ENCODE results near the gene GYG1. TPM values are rescaled to one million over a fixed set of nuclear protein-coding genes. Genes with fewer than 3 reads are reported as not detected.

GYG1 gene
- total RNA-seq, 1 donor from 2014 or later, result 27.4 TPM

DNA sequence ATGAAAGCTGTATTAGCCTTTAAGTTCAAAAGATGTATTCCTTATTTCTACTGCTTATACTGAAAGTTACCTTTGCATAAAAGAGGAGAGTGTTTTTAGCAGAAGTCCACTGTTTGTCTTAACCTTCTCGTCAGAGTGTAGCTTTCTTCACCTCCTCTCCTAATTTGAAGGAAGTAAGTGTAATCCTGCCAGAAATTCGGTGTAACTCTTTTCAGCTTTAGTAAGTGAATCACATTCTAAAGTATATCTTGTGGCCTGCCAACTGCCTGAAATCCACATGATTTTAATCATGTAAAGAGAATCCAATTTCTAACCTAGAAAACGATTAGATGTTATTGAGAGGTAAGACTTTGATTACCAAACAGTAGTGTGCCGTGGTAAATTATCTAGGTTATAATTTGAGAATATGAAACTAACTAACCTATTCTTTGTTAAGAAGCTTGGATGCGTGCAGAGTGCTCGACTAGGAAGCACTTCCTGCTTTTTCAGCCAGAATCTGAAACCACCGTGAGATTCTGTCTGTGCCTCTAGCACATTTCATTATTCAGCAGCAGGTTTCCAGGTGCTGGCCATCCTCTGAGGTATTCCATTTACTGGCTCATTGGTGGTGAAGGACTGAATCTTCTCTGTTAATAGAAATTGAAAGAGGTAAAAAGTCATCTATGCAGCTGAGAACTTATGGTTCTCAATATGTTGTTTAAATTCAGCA lies 7.5 kb downstream of the GYG1 start:
- DNase-seq, result peak; percentile 71
- Mint-ChIP-seq H3K9me3 (no peaks in the 10 kb centered on the region), H3K27ac (peak overlapping the region; percentile 58), H3K36me3 (ENCODE audit: low read depth) (peaks cover 47% of the 10 kb centered on the region), H3K4me3 (peak overlapping the region; percentile 49), H3K27me3 (no peaks in the 10 kb centered on the region), H3K4me1 (peaks cover 23% of the 10 kb centered on the region)
- intact Hi-C loops (cut with micrococcal nuclease), result no loop called here

- no peaks in the 10 kb centered on the region for H3K27me3 Mint-ChIP-seq
- intact Hi-C loops (cut with micrococcal nuclease), result no loop called here
Observed at GRCh38 chr3:148999806-149000205, 8.5 kb downstream of the GYG1 start.

DNA sequence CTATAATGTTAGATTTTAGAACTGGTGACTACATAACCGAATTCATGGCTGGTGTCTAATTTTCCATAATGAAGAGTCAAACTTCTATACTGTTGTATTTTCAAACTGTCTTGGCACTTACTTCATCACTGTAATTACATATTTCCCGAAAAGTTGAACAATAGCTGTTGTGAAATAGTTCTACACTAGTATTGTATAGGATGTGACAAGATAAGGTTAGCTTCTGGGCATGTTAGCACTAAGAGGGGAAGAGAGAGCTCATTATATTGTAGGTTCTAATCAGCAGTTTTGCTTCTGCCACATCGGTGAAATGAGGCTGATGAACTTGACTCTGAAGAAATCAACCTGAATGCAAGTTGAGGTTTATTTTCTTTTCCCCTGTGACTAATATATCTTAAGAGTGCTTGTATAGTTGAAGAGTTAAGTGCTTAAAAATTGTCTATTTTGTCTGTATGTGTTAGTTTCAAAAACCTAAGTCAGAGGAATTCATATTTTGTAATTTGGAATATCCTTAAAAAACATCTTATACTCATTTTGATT lies 8.9 kb downstream of the GYG1 start:
- peaks cover 41% of the 10 kb centered on the region for H3K36me3 Mint-ChIP-seq (ENCODE audit: low read depth)
- no peaks in the 10 kb centered on the region for H3K9me3 Mint-ChIP-seq
- no peak for DNase-seq
- peak overlapping the region; percentile 21 for H3K27ac Mint-ChIP-seq
- peaks cover 27% of the 10 kb centered on the region for H3K4me1 Mint-ChIP-seq
- intact Hi-C loops (cut with micrococcal nuclease), result no loop called here
- H3K27me3 Mint-ChIP-seq, result no peaks in the 10 kb centered on the region
- no peak overlapping the region for H3K4me3 Mint-ChIP-seq

More at GRCh38 chr3:148999806-149000205, 8.5 kb downstream of the GYG1 start:
- H3K4me3 Mint-ChIP-seq, result no peak overlapping the region
- peaks cover 27% of the 10 kb centered on the region for H3K4me1 Mint-ChIP-seq
- peaks cover 45% of the 10 kb centered on the region for H3K36me3 Mint-ChIP-seq (ENCODE audit: low read depth)
- no peak for DNase-seq
- no peaks in the 10 kb centered on the region for H3K9me3 Mint-ChIP-seq
- peak overlapping the region; percentile 21 for H3K27ac Mint-ChIP-seq

- H3K4me3 Mint-ChIP-seq, result no peak overlapping the region
- intact Hi-C loops (cut with micrococcal nuclease), result no loop called here
- no peak overlapping the region for H3K27ac Mint-ChIP-seq
- no peak for DNase-seq
- peaks cover 31% of the 10 kb centered on the region for H3K36me3 Mint-ChIP-seq (ENCODE audit: low read depth)
- H3K4me1 Mint-ChIP-seq, result peaks cover 27% of the 10 kb centered on the region
- no peaks in the 10 kb centered on the region for H3K9me3 Mint-ChIP-seq
- no peaks in the 10 kb centered on the region for H3K27me3 Mint-ChIP-seq
Observed at GRCh38 chr3:149001727-149002126, 10.4 kb downstream of the GYG1 start.

GRCh38 chr3:149003653-149004305 lies 12.4 kb downstream of the GYG1 start:
- Mint-ChIP-seq H3K4me3 (no peak overlapping the region), H3K27me3 (no peaks in the 10 kb centered on the region), H3K4me1 (peaks cover 25% of the 10 kb centered on the region), H3K27ac (no peak overlapping the region), H3K9me3 (no peaks in the 10 kb centered on the region), H3K36me3 (ENCODE audit: low read depth) (peaks cover 37% of the 10 kb centered on the region)
- intact Hi-C loops (cut with micrococcal nuclease), result no loop called here
- no peak for DNase-seq

DNA sequence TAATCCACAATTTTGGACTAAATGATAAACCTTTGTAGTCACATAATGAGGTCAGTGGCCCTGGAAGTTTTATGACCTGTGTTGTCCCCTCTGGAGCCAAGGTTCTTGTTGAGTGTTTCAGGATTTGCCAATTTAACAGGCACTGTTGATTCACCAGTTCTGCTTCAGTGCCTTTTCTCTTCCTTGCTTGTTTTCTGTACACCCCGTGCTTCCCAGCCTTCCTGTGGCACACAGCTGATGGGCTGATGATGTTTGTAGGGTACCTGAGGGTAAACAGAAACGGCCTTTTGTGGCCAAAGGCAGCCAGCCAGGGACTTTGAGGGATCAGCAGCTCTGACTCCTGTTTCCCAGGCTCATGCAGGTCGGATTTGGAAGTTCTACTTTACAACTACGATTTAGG lies 13.3 kb downstream of the GYG1 start:
- Mint-ChIP-seq H3K4me1 (peaks cover 24% of the 10 kb centered on the region), H3K27ac (no peak overlapping the region), H3K36me3 (ENCODE audit: low read depth) (peaks cover 38% of the 10 kb centered on the region), H3K27me3 (no peaks in the 10 kb centered on the region), H3K4me3 (no peak overlapping the region), H3K9me3 (no peaks in the 10 kb centered on the region)
- no peak for DNase-seq
- intact Hi-C loops (cut with micrococcal nuclease), result loop anchor here (5.0 kb wide), 1 partner anchor 38 kb away; no protein-coding TSS in a partner anchor

DNA sequence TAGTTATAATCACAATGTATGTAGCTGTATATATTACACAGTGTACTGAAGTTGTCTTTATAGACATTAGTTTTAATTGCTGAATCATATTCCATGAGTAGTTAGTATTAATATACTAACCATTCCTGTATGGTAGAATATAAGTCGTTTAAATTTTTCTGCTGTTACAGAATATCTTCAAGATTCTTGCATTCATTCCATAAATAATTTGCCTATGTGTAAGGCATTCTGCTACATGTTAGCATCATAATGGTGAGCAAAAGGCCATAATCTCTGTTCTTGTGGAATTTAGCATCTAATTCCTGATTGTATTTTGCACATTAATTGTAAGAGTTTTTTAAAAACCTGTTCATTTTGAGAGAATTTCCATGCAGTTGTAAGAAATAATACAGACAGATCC lies 14.1 kb downstream of the GYG1 start:
- peaks cover 21% of the 10 kb centered on the region for H3K4me1 Mint-ChIP-seq
- H3K27ac Mint-ChIP-seq, result no peak overlapping the region
- H3K36me3 Mint-ChIP-seq (ENCODE audit: low read depth), result peaks cover 36% of the 10 kb centered on the region
- intact Hi-C loops (cut with micrococcal nuclease), result loop anchor here (5.0 kb wide), 1 partner anchor 37 kb away; no protein-coding TSS in a partner anchor
- peaks cover 3% of the 10 kb centered on the region for H3K9me3 Mint-ChIP-seq
- no peak overlapping the region for H3K4me3 Mint-ChIP-seq
- no peak for DNase-seq
- no peaks in the 10 kb centered on the region for H3K27me3 Mint-ChIP-seq

- H3K4me1 Mint-ChIP-seq, result peaks cover 29% of the 10 kb centered on the region
- peaks cover 3% of the 10 kb centered on the region for H3K9me3 Mint-ChIP-seq
- no peak overlapping the region for H3K27ac Mint-ChIP-seq
- no peaks in the 10 kb centered on the region for H3K27me3 Mint-ChIP-seq
- no peak overlapping the region for H3K4me3 Mint-ChIP-seq
- intact Hi-C loops (cut with micrococcal nuclease), result loop anchor here (2.0 to 5.0 kb wide), 2 partner anchors 15 to 35 kb away; no protein-coding TSS in a partner anchor
- DNase-seq, result no peak
- peaks cover 48% of the 10 kb centered on the region for H3K36me3 Mint-ChIP-seq (ENCODE audit: low read depth)
Observed at GRCh38 chr3:149007567-149008257, 16.4 kb downstream of the GYG1 start.

DNA sequence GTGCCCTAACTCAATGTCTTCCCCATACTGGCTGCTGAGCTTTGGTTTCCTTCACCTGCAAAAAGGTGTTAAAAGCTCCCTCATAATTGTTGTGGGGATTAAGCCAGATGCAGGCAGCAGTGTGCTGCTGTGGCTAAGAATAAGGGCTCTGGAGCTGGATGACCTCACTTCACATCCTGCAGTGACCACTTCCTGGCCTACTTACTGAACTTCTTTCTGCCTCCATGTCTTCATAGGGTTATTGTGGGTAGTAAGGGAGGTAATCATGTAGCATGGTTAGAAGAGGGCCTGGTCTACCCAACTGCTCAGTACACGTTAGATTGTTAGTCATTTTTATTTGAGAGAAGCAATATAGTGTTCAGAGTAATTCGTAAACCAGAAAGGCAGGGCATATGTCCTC lies 18.4 kb downstream of the GYG1 start:
- Mint-ChIP-seq H3K9me3 (peaks cover 3% of the 10 kb centered on the region), H3K4me1 (peaks cover 22% of the 10 kb centered on the region), H3K36me3 (ENCODE audit: low read depth) (peaks cover 57% of the 10 kb centered on the region), H3K27ac (peak overlapping the region; percentile 64), H3K4me3 (peak overlapping the region; percentile 31), H3K27me3 (no peaks in the 10 kb centered on the region)
- peak; percentile 84 for DNase-seq
- intact Hi-C loops (cut with micrococcal nuclease), result loop anchor here (2.0 to 5.0 kb wide), 2 partner anchors 17 to 33 kb away; no protein-coding TSS in a partner anchor

DNA sequence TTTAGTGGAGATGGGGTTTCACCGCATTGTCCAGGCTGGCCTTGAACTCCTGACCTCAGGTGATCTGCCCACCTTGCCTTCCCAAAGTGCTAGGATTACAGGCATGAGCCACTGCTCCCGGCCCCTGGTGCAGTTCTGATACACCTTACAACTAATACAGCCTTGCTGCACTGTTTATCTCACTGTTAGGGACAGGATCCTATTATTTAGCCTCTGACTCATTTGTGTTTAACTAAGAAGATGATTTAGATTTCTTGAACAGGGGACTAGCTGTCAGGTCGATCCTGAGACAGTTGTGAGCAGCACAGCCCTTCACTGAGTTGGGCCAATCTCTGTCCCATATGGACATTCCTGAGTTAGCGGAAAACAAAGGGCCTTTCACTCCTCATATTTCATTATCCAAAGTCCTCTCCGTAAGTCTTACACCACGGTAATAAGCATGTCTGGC lies 19.2 kb downstream of the GYG1 start:
- H3K36me3 Mint-ChIP-seq (ENCODE audit: low read depth), result peaks cover 63% of the 10 kb centered on the region
- no peaks in the 10 kb centered on the region for H3K27me3 Mint-ChIP-seq
- H3K4me1 Mint-ChIP-seq, result peaks cover 25% of the 10 kb centered on the region
- peak; percentile 29 for DNase-seq
- no peak overlapping the region for H3K4me3 Mint-ChIP-seq
- H3K9me3 Mint-ChIP-seq, result peaks cover 3% of the 10 kb centered on the region
- no peak overlapping the region for H3K27ac Mint-ChIP-seq
- intact Hi-C loops (cut with micrococcal nuclease), result no loop called here

GRCh38 chr3:149010966-149011365 lies 19.6 kb downstream of the GYG1 start:
- Mint-ChIP-seq H3K4me1 (peaks cover 27% of the 10 kb centered on the region), H3K27me3 (no peaks in the 10 kb centered on the region), H3K9me3 (peaks cover 3% of the 10 kb centered on the region), H3K4me3 (no peak overlapping the region), H3K36me3 (ENCODE audit: low read depth) (peaks cover 62% of the 10 kb centered on the region), H3K27ac (no peak overlapping the region)
- peak; percentile 33 for DNase-seq
- intact Hi-C loops (cut with micrococcal nuclease), result no loop called here

DNA sequence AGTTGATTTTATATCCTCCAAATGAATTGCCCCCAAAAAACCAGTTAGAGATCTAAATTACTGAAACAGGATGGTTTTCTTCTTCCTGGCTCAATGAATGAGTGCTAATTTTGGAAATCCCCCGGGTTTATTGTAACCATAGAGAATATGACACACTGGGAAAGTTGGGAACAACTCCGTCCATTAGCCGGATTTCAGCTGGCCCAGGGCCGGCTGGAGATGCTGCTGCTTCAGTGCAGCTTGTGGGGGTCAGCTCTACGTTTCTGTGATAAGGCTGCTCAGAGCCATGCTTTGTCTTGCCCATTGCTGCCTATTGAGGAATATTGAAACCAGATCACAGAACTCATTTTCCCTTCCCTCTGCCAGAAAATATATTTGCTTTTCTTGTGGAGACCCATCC lies 20.3 kb downstream of the GYG1 start:
- peak; percentile 17 for DNase-seq
- H3K36me3 Mint-ChIP-seq (ENCODE audit: low read depth), result peaks cover 65% of the 10 kb centered on the region
- no peak overlapping the region for H3K27ac Mint-ChIP-seq
- intact Hi-C loops (cut with micrococcal nuclease), result no loop called here
- peaks cover 29% of the 10 kb centered on the region for H3K4me1 Mint-ChIP-seq
- H3K4me3 Mint-ChIP-seq, result no peak overlapping the region
- H3K9me3 Mint-ChIP-seq, result peaks cover 3% of the 10 kb centered on the region
- H3K27me3 Mint-ChIP-seq, result no peaks in the 10 kb centered on the region

- Mint-ChIP-seq H3K9me3 (peaks cover 3% of the 10 kb centered on the region), H3K36me3 (ENCODE audit: low read depth) (peaks cover 57% of the 10 kb centered on the region), H3K4me3 (no peak overlapping the region), H3K27ac (no peak overlapping the region), H3K4me1 (peaks cover 25% of the 10 kb centered on the region), H3K27me3 (no peaks in the 10 kb centered on the region)
- DNase-seq, result no peak
- intact Hi-C loops (cut with micrococcal nuclease), result no loop called here
Observed at GRCh38 chr3:149013726-149014125, 22.4 kb downstream of the GYG1 start.
